Activated naive CD8-positive, alpha-beta T cell treated with anti-CD3 and anti-CD28 coated beads, Interleukin-2, amount 10 ng/mL, durations not matched to agents 7 days and 5 days (primary cell): ENCODE data around the gene CC2D2A. TPM values are rescaled to one million over a fixed set of nuclear protein-coding genes. Genes with fewer than 3 reads are reported as not detected.
A peak's percentile ranks its signal among the peaks of the same experiment; 100 is the strongest.

Experiments
- ATAC-seq: fragments of 150-1000 bp; cut with Tn5 transposase; one replicate; pipeline ENCODE4 v1.10.0; 2021; ENCODE audit warnings: low read depth, moderate library complexity
- POLR2A ChIA-PET: fragments of 350-600 bp; sonication (Branson Sonifier 250); formaldehyde crosslinking; loops from one replicate; lab custom pipeline; 2021; ENCODE audit warnings: antibody characterized with exemption; lab: Charles Lee
- DNase-seq: peaks from one replicate; pipeline ENCODE4 v3.0.0; 2021
- H3K27ac Mint-ChIP-seq: one replicate; pipeline ENCODE4 v1.8.0; 2022; ENCODE audit warnings: mild to moderate bottlenecking, mixed read lengths
- H3K27me3 Mint-ChIP-seq: one replicate; pipeline ENCODE4 v1.8.0; 2022; ENCODE audit warnings: mild to moderate bottlenecking, moderate library complexity, mixed read lengths
- H3K36me3 Mint-ChIP-seq: one replicate; pipeline ENCODE4 v1.8.0; 2021; ENCODE audit warnings: mild to moderate bottlenecking, mixed read lengths
- H3K4me1 Mint-ChIP-seq: one replicate; pipeline ENCODE4 v1.8.0; 2021; ENCODE audit warnings: mixed read lengths
- H3K4me3 Mint-ChIP-seq: one replicate; pipeline ENCODE4 v1.8.0; 2022; ENCODE audit warnings: mild to moderate bottlenecking, moderate library complexity, mixed read lengths
- H3K9me3 Mint-ChIP-seq: one replicate; pipeline ENCODE4 v1.8.0; 2021; ENCODE audit warnings: mixed read lengths
- total RNA-seq, 2 experiments: library from RNA; stranded (reverse); gene quantifications; one replicate each; pipeline ENCODE4 v1.2.3, GENCODE V29; 2021

The CC2D2A gene
- not detected for total RNA-seq

- no peak within 1 kb of the TSS for H3K27ac Mint-ChIP-seq
These were observed at the start of gene CC2D2A for GRCh38 chr4:15469402-15470127. Gene CC2D2A (plus strand): TSS chr4:15469882. CDS start chr4:15475933, 6,051 bp downstream.

DNA sequence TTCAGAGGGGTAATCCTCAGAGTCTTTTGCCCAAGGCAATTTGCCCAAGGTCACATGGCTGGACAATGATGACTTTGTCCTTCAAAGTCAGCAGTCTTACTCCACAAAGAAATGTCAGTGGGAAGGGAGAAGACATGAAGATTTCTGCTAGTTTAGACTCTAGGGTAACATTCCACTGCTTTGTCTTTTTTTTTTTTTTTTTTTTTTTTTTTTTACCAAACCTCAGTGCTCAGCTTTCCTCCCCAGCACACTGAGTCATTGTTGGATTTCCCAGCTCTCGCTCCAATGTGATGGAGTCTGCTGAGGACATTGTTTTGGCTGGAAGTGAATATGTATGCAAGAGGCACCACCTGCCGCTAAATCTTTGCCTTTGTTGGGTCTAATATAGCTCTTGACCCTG is 49.0 kb upstream of the CC2D2A start:
- Mint-ChIP-seq H3K9me3 (peaks cover 3% of the 10 kb centered on the region), H3K36me3 (peaks cover 1% of the 10 kb centered on the region), H3K4me1 (peaks cover 6% of the 10 kb centered on the region), H3K27me3 (no peaks in the 10 kb centered on the region), H3K4me3 (no peak overlapping the region), H3K27ac (no peak overlapping the region)
- POLR2A ChIA-PET = no interaction called here
- DNase-seq = no peak
- no peak for ATAC-seq

More at GRCh38 chr4:15469402-15470127, at the start of gene CC2D2A:
- POLR2A ChIA-PET = no interaction called here
- ATAC-seq = no peak
- no peak for DNase-seq
- peaks cover 5% of the 10 kb centered on the region for H3K4me1 Mint-ChIP-seq
- peak within 1 kb of the TSS; percentile 41 for H3K4me3 Mint-ChIP-seq
- no peaks in the 10 kb centered on the region for H3K36me3 Mint-ChIP-seq
- no peaks in the 10 kb centered on the region for H3K9me3 Mint-ChIP-seq
- no peaks in the 10 kb centered on the region for H3K27me3 Mint-ChIP-seq

DNA sequence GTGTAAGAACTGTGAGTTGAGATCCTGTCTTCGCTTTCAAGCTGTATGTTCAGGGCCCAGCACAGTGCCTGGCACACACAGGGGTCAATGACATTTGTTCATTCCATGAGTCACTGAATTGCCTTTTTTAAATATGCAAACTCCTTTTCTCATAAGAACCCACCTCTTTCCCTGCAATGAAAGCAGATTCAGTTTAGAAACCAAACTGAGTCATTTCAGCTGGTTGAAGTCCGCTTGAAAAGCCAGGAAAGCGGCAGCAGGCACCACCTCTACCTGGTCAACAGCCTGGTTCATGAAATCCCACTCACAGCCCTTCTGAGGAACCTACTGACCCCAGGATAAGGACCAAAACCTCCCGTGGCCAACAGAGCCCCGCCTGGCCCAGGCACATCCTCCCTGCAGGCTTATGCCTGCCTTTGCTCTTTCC is 46.4 kb upstream of the CC2D2A start:
- Mint-ChIP-seq H3K9me3 (peaks cover 2% of the 10 kb centered on the region), H3K4me1 (peaks cover 6% of the 10 kb centered on the region), H3K4me3 (no peak overlapping the region), H3K27me3 (no peaks in the 10 kb centered on the region), H3K36me3 (peaks cover 1% of the 10 kb centered on the region), H3K27ac (no peak overlapping the region)
- POLR2A ChIA-PET = no interaction called here
- DNase-seq (no peak), ATAC-seq (no peak)

- no peaks in the 10 kb centered on the region for H3K27me3 Mint-ChIP-seq
- no peak overlapping the region for H3K27ac Mint-ChIP-seq
- ATAC-seq = no peak
These were observed 44.2 kb upstream of the CC2D2A start for GRCh38 chr4:15425520-15425919.

GRCh38 chr4:15427161-15427560 is 42.5 kb upstream of the CC2D2A start:
- POLR2A ChIA-PET = no interaction called here
- Mint-ChIP-seq H3K4me1 (peaks cover 6% of the 10 kb centered on the region), H3K27me3 (no peaks in the 10 kb centered on the region)

More at GRCh38 chr4:15425520-15425919, 44.2 kb upstream of the CC2D2A start:
- POLR2A ChIA-PET = no interaction called here
- no peak for DNase-seq
- Mint-ChIP-seq H3K4me1 (peaks cover 6% of the 10 kb centered on the region), H3K4me3 (no peak overlapping the region), H3K36me3 (no peaks in the 10 kb centered on the region), H3K9me3 (peaks cover 2% of the 10 kb centered on the region)

GRCh38 chr4:15427701-15428100 is 42.0 kb upstream of the CC2D2A start, which contains the start of gene C1QTNF7:
Gene C1QTNF7 (plus strand): TSS chr4:15428033. CDS start chr4:15435744, 7,711 bp downstream.
- DNase-seq (no peak), ATAC-seq (no peak)
- POLR2A ChIA-PET = no interaction called here
- H3K4me3 Mint-ChIP-seq = no peak within 1 kb of the TSS
- no peak within 1 kb of the TSS for H3K27ac Mint-ChIP-seq
- H3K4me1 Mint-ChIP-seq = peaks cover 6% of the 10 kb centered on the region
- H3K27me3 Mint-ChIP-seq = no peaks in the 10 kb centered on the region
- H3K36me3 Mint-ChIP-seq = no peaks in the 10 kb centered on the region
- peaks cover 2% of the 10 kb centered on the region for H3K9me3 Mint-ChIP-seq

More at GRCh38 chr4:15427161-15427560, 42.5 kb upstream of the CC2D2A start:
- Mint-ChIP-seq H3K4me3 (no peak overlapping the region), H3K27ac (no peak overlapping the region), H3K36me3 (no peaks in the 10 kb centered on the region), H3K9me3 (peaks cover 2% of the 10 kb centered on the region)
- no peak for ATAC-seq
- no peak for DNase-seq

DNA sequence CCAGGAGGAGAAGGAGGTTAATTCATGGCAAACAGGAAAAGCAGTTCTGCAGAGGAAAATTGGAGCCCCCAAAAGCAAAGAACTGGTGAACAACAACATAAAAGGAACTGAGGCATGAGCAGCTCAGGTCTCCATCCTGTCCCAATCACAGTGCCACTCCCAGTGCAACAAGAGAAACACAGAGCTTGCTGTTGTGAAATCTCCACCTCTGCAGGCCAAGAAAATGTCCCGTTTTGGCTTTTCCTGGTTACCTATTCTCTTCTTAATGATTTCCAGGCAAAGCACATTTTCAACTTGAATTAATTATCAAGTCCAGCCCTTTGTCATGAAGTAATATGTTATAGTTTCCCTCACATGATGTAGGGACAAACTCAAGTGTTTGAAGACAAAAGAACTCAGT is 41.1 kb upstream of the CC2D2A start:
- no peak for ATAC-seq
- POLR2A ChIA-PET = no interaction called here
- H3K4me1 Mint-ChIP-seq = peaks cover 6% of the 10 kb centered on the region
- H3K27ac Mint-ChIP-seq = no peak overlapping the region
- H3K36me3 Mint-ChIP-seq = no peaks in the 10 kb centered on the region
- no peaks in the 10 kb centered on the region for H3K27me3 Mint-ChIP-seq
- no peak overlapping the region for H3K4me3 Mint-ChIP-seq
- H3K9me3 Mint-ChIP-seq = peaks cover 1% of the 10 kb centered on the region
- DNase-seq = no peak

- no peak overlapping the region for H3K4me3 Mint-ChIP-seq
- H3K9me3 Mint-ChIP-seq = no peaks in the 10 kb centered on the region
- ATAC-seq (no peak), DNase-seq (no peak)
- H3K36me3 Mint-ChIP-seq = no peaks in the 10 kb centered on the region
- H3K27ac Mint-ChIP-seq = no peak overlapping the region
- POLR2A ChIA-PET = no interaction called here
- no peaks in the 10 kb centered on the region for H3K4me1 Mint-ChIP-seq
- no peaks in the 10 kb centered on the region for H3K27me3 Mint-ChIP-seq
These were observed 35.6 kb upstream of the CC2D2A start for GRCh38 chr4:15434091-15434490.

DNA sequence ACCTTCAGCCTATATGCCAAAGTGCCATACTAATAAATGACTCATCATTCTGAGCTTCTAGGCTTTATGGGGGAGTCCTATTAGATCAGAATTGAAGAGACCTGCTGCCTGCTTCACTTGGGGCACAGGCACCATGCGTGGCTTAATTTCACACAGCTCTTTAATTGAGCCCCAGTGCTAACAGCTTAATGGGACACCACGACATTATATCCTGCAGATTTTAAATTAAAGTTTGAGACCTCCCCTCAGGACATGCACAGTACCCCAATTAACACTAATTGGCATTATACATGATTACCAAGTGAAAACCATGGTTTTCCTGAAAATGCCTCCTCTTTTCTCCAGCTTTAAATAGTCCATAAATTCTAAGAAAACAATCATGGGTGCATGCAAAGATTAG is 35.0 kb upstream of the CC2D2A start:
- H3K9me3 Mint-ChIP-seq = no peaks in the 10 kb centered on the region
- no peaks in the 10 kb centered on the region for H3K27me3 Mint-ChIP-seq
- H3K4me1 Mint-ChIP-seq = no peaks in the 10 kb centered on the region
- no peak overlapping the region for H3K27ac Mint-ChIP-seq
- no peak overlapping the region for H3K4me3 Mint-ChIP-seq
- DNase-seq (no peak), ATAC-seq (no peak)
- POLR2A ChIA-PET = no interaction called here
- no peaks in the 10 kb centered on the region for H3K36me3 Mint-ChIP-seq

GRCh38 chr4:15436513-15436912 is 33.2 kb upstream of the CC2D2A start:
- POLR2A ChIA-PET = interaction anchor here (0.5 kb wide), 1 partner anchor 43 kb away, joined by 3 read pairs; no protein-coding TSS in a partner anchor
- DNase-seq = no peak
- H3K27ac Mint-ChIP-seq = no peak overlapping the region
- no peaks in the 10 kb centered on the region for H3K27me3 Mint-ChIP-seq
- no peak overlapping the region for H3K4me3 Mint-ChIP-seq
- no peaks in the 10 kb centered on the region for H3K4me1 Mint-ChIP-seq
- H3K9me3 Mint-ChIP-seq = no peaks in the 10 kb centered on the region
- H3K36me3 Mint-ChIP-seq = no peaks in the 10 kb centered on the region
- no peak for ATAC-seq

DNA sequence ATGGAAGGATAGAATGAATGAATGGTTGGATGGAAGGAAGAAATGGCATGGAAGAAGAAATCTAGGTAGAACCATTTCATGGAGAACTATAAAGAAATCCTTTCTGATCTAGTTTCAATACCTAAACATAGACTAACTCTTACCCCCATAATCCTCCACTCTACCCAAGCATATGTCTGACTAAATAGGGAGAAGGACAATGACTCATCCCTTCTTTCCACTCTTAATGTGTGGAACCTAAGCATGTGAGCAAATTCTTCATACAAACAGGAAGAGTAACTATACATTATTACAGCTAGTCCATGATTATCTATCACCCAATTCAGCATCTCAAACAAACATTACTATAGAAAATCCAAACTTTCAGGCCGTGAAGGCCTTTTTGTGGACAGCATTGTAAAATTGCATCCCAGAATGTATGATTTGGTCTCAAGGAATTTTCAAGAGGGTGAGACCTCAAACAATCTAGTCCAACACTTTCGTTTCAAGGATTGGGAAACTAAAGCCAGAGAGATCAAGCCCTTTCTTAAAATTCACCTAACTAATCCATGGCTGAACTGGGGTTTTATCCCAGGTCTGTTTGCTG is 30.6 kb upstream of the CC2D2A start:
- POLR2A ChIA-PET = no interaction called here
- no peak for ATAC-seq

DNA sequence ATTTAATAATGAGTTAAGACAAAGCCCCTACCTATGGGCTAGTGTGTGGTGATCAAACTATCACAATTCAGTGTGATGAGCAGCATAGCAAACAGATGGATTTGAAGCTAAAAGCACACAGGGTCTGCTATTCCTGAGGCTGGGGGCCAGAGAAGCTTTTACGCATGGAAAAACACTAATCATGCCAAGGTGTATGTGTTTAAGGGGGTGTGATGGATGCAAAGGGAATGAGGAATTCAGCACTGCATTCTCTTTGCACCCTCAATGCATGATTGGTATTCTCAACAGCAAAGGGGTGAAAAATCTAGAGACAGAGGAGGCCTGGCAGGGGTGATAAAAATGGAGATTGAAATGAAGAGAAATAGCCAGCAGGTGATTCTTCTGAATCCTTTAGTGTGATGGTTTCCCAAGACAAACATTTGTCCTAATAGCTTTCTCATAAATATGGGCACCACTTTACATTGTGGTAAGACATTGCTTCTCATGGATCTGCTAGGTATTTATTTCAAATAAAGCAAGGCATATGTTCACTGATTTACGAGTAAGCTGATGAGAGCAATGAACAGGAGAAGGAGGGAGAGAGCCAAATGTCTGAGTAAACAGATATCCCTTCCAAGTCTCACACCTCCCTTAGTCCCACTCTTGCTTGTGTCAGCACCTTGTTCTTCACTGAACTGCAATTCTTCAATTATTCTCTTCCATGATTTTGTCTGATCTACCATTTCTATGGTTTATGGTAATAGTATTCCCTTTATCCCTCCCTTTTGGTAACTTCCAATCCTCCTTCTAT is 26.1 kb upstream of the CC2D2A start:
- Mint-ChIP-seq H3K4me3 (no peak overlapping the region), H3K27ac (no peak overlapping the region), H3K9me3 (peaks cover 1% of the 10 kb centered on the region), H3K36me3 (no peaks in the 10 kb centered on the region), H3K4me1 (no peaks in the 10 kb centered on the region), H3K27me3 (no peaks in the 10 kb centered on the region)
- POLR2A ChIA-PET = no interaction called here
- DNase-seq (no peak), ATAC-seq (no peak)

More for the DNA sequence above, 30.6 kb upstream of the CC2D2A start:
- Mint-ChIP-seq H3K9me3 (no peaks in the 10 kb centered on the region), H3K4me1 (no peaks in the 10 kb centered on the region), H3K4me3 (no peak overlapping the region), H3K36me3 (no peaks in the 10 kb centered on the region), H3K27me3 (no peaks in the 10 kb centered on the region), H3K27ac (no peak overlapping the region)
- DNase-seq = no peak

GRCh38 chr4:15444276-15444675 is 25.4 kb upstream of the CC2D2A start:
- Mint-ChIP-seq H3K27me3 (no peaks in the 10 kb centered on the region), H3K27ac (no peak overlapping the region), H3K4me1 (no peaks in the 10 kb centered on the region), H3K4me3 (no peak overlapping the region), H3K9me3 (peaks cover 1% of the 10 kb centered on the region), H3K36me3 (no peaks in the 10 kb centered on the region)
- ATAC-seq (no peak), DNase-seq (no peak)
- POLR2A ChIA-PET = no interaction called here
